Ovary (tissue), 9 donors: ENCODE data around the gene ADD1. TPM values are rescaled to one million over a fixed set of nuclear protein-coding genes. Genes with fewer than 3 reads are reported as not detected.
"Not testable (repeated sequence)": the region's sequence is repeated elsewhere in the genome, so short reads cannot be mapped to it uniquely, and the experiment has no call there.

Experiments used
- DNase-seq, 5 donors: peaks; one replicate each; pipeline ENCODE4 v3.0.0-alpha.2; 2019 to 2020
- H3K27ac ChIP-seq, 2 donors: fragments of 200-600 bp; one replicate each; pipeline versions ENCODE4 v1.5.1 to v1.8.0; 2019 to 2022
- H3K27me3 ChIP-seq: fragments of 200-600 bp; one replicate; pipeline ENCODE4 v1.8.0; 2022
- H3K36me3 ChIP-seq: fragments of 200-600 bp; sonication (generic); one replicate; pipeline ENCODE4 v1.5.1; 2019
- H3K4me1 ChIP-seq: one replicate; pipeline ENCODE4 v1.8.1; 2013; ENCODE audit warnings: mild to moderate bottlenecking, moderate library complexity; ENCODE audit not compliant: insufficient read depth
- H3K4me3 ChIP-seq: fragments of 200-600 bp; sonication (generic); one replicate; pipeline ENCODE4 v1.5.1; 2017
- H3K9me3 ChIP-seq, 2 donors: fragments of 200-600 bp in 1 of 2; sonication (generic) in 1 of 2; one replicate each; pipeline versions ENCODE4 v1.5.1 to v1.8.1; 2013 to 2019; ENCODE audit warnings: mild to moderate bottlenecking in 1 of 2, moderate library complexity in 1 of 2
- CTCF ChIP-seq, 3 donors: fragments of 450-650 bp in 2 of 3; fragments of 200-600 bp in 1 of 3; IDR thresholded peaks; one replicate each; pipeline versions ENCODE4 v1.5.1 to v1.8.0; 2016 to 2022; ENCODE audit warnings: antibody characterized with exemption in 3 of 3, mild to moderate bottlenecking in 1 of 3
- EP300 ChIP-seq: sonication (generic); formaldehyde crosslinking; IDR thresholded peaks from one replicate; pipeline ENCODE4 v1.6.1; 2017; ENCODE audit warnings: antibody characterized with exemption
- POLR2A ChIP-seq: fragments of 450-650 bp; IDR thresholded peaks from one replicate; pipeline ENCODE4 v1.6.1; 2017; ENCODE audit warnings: antibody characterized with exemption, mild to moderate bottlenecking, moderate library complexity
- WGBS, 3 donors: extraction: QIAGEN DNeasy Blood & Tissue Kit in 1 of 3; methylation state at CpG; one replicate each; pipeline versions ENCODE4 v1.1.5 to v1.1.7; 2013 to 2017; 5-methylcytosine and 5-hydroxymethylcytosine counted together
- intact Hi-C, 4 donors: fragments of 100-400 bp; cut with DNase I; formaldehyde crosslinking; loops; one replicate each; pipeline versions ENCODE4 v1.11.0 to v1.15.1; 2022 to 2023
- polyA plus RNA-seq, 2 donors: library from polyadenylated mRNA; stranded (reverse); fragments of 200-250 nt in 1 of 2; fragments of 350-450 nt in 1 of 2; fragmentation: Illumina TruSeq in 1 of 2; extraction: RNeasy Lipid Tissue Mini Kit (QIAGEN cat#74804) in 1 of 2; gene quantifications; one replicate each; pipeline ENCODE4 v1.2.3, GENCODE V29; 2013 to 2014
- total RNA-seq, 7 donors: library from RNA; depleted of rRNA in 2 of 7; stranded (reverse); fragments of >200 nt in 2 of 7; fragmentation: NEBNext Ultra II Directional in 3 of 7; extraction: Animal tissue kit (Norgen Biotek cat#: 25700) in 3 of 7; gene quantifications; one replicate each; pipeline versions ENCODE4 v1.1.0 to v1.2.4, GENCODE V29; 2016 to 2023
- donor health status: DM: no; HTN: no; CAD: no; lungs with moderate emphysema.
- donor health status: DM: no; HTN: no; CAD: no.
- donor health status: Bipolar disorder and iron deficiency.
- donor health status: DM: yes; HTN: yes; CAD: no.
- donor health status: DM: no; HTN: no; CAD: no.
- donor health status: DM: yes; HTN: yes; CAD: no.

ADD1 gene
- total and polyA plus RNA-seq, 9 donors, result 166 to 447 (median 365) TPM

DNA sequence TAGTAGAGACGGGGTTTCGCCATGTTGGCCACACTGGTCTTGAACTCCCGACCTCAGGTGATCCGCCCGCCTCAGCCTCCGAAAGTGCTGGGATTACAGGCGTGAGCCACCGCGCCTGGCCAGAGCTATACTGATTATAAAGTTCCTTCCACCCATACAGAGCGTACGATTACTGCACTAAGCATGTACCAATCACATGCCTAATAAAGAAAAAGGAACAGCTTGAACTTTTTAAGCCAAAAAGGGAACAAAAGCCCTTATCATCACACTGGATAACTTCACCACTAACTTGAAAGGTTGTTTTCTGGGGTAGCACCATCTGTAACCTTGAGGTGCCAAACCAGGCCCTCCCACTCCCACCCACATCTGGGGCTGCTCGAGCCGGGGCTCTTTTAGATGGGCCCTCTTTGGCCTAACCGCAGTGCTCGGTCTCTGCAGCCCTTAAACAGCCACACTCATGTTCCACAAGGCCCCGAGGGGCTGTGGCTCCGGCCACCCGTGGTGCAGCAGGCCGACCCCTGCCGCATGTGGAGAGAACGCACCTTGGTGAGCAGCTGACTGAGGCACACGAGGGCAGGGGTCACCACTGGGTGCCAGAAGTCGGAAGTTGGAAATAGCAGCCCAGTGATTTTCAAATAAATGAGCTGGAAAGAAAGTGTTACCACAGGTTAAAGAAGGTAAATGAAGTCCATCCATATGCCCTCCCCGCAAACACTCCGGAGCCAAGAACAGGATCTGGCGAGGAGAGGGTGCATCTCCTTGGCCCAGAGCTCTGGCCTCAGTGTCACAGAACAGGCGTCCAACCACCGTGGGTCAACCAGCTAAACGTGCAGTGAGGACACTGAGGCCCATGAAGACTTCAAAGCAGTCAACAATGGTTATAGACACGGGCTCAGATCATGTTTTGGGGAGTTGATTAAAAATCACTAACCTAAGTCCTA is 101.2 kb downstream of the ADD1 start:
- no peaks in the 10 kb centered on the region for H3K9me3 ChIP-seq
- H3K27ac ChIP-seq, result no peak overlapping the region
- TF ChIP-seq CTCF (IDR thresholded peaks at IDR 0.05), result no peak
- no peak for TF ChIP-seq POLR2A
- no peak for TF ChIP-seq EP300
- intact Hi-C loops, result no loop called here
- 64 to 76% (median 72%) methylated on average over 30 of the region's 30 CpGs for WGBS, 3 donors
- DNase-seq, result peak in 2 of 5 donors; percentile 8 to 55
- no peaks in the 10 kb centered on the region for H3K4me1 ChIP-seq
- no peaks in the 10 kb centered on the region for H3K27me3 ChIP-seq
- no peaks in the 10 kb centered on the region for H3K36me3 ChIP-seq
- H3K4me3 ChIP-seq, result no peak overlapping the region

DNA sequence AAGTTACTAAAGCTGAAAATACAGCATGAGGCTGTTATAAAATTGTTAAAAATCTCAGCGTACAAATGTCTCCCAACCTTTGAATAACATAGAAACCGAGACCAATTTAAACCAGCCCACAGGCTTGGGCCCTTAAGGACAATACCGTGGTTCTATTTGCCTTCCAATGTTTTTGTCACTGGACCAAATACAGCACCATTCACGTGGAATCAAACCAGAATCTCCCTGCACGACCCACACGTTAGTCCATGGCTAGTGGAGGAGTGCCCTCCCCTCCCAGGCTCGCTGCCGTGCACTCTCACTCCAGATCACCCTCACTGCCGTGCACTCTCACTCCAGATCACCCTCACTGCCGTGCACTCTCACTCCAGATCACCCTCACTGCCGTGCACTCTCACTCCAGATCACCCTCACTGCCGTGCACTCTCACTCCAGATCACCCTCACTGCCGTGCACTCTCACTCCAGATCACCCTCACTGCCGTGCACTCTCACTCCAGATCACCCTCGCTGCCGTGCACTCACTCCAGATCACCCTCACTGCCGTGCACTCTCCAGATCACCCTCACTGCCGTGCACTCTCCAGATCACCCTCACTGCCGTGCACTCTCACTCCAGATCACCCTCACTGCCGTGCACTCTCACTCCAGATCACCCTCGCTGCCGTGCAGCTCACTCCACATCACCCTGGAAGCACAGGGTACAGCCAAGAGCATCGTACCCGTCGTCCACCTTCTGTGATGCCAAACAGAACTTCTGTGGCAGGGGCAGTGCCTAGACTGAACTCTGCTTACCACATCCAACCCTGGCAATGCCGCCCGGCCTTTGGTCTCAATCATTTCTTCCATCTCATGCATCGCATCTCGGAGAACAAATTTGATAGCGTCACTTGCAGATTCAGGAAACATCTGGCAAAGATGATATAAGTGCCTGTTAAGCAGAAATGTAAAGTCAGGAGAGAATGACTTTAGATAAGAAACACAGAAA is 102.3 kb downstream of the ADD1 start:
- H3K27ac ChIP-seq, intact Hi-C loops, H3K9me3 ChIP-seq, H3K4me3 ChIP-seq, H3K27me3 ChIP-seq, H3K4me1 ChIP-seq, H3K36me3 ChIP-seq: not testable (repeated sequence)
- DNase-seq, result peak in 1 of 5 donors; percentile 31
- WGBS, 3 donors, result 84 to 89% (median 87%) methylated on average over 26 to 28 of the region's 30 CpGs

GRCh38 chr4:2946812-2947600 is 103.4 kb downstream of the ADD1 start:
- TF ChIP-seq EP300 (no peak), CTCF (IDR thresholded peaks at IDR 0.05) (no peak), POLR2A (no peak)
- Histone ChIP-seq H3K9me3 (no peaks in the 10 kb centered on the region), H3K36me3 (no peaks in the 10 kb centered on the region), H3K27me3 (no peaks in the 10 kb centered on the region), H3K4me1 (no peaks in the 10 kb centered on the region), H3K27ac (no peak overlapping the region), H3K4me3 (no peak overlapping the region)
- 88 to 93% (median 89%) methylated on average over 17 to 19 of the region's 19 CpGs for WGBS, 3 donors
- DNase-seq, result peak in 2 of 5 donors; percentile 21 to 38
- intact Hi-C loops, result no loop called here

DNA sequence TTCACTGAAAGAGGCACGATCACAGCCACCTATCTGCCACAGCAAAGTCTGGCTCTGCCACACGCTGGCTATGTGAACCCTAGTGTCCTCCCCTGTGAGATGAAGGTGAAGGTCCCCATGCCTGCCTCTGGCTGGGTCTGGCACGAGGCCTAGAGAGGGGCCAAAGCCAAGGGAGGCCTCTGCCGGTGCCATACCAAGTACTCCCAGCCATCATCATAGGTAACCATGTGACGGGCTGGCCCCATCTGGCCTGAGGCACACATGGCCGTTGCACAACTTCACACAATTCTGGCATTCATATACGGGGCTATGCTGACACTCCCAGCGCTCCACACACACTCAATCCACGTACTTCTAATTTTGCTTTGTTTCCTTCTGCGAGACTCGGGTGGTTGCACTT is 104.3 kb downstream of the ADD1 start:
- Histone ChIP-seq H3K4me1 (peaks cover 2% of the 10 kb centered on the region), H3K9me3 (no peaks in the 10 kb centered on the region), H3K36me3 (no peaks in the 10 kb centered on the region), H3K27me3 (no peaks in the 10 kb centered on the region), H3K27ac (no peak overlapping the region), H3K4me3 (no peak overlapping the region)
- intact Hi-C loops, result no loop called here
- 76 to 80% (median 79%) methylated on average over 11 of the region's 11 CpGs for WGBS, 3 donors
- peak in 1 of 5 donors; percentile 37 for DNase-seq
- no peak for TF ChIP-seq POLR2A
- no peak for TF ChIP-seq EP300
- TF ChIP-seq CTCF (IDR thresholded peaks at IDR 0.05), result no peak
